SKM-1 treated with dmso at 0.1 percent for 144 hours (cell line): ENCODE measurements around the gene DSCAM.
A peak's percentile ranks its signal among the peaks of the same experiment; 100 is the strongest.

Experiments used
- DNase-seq: peaks from one replicate; lab custom pipeline; 2025; ENCODE audit not compliant: unreplicated experiment; lab: John Stamatoyannopoulos, UW

DSCAM gene

GRCh38 chr21:40840401-40841125, 6.4 kb downstream of the DSCAM start:
- DNase-seq = no peak

GRCh38 chr21:40839521-40839920, 7.4 kb downstream of the DSCAM start:
- no peak for DNase-seq

GRCh38 chr21:40837456-40837855, 9.5 kb downstream of the DSCAM start:
- no peak for DNase-seq

- peak; percentile 48 for DNase-seq
Measured at GRCh38 chr21:40835184-40835694, 11.7 kb downstream of the DSCAM start.

- no peak for DNase-seq
Measured at GRCh38 chr21:40833184-40833583, 13.8 kb downstream of the DSCAM start.

GRCh38 chr21:40832316-40832715, 14.6 kb downstream of the DSCAM start:
- no peak for DNase-seq

- DNase-seq = no peak
Measured at GRCh38 chr21:40830836-40831235, 16.1 kb downstream of the DSCAM start.

GRCh38 chr21:40829791-40830190, 17.2 kb downstream of the DSCAM start:
- DNase-seq = no peak

- DNase-seq = no peak
Measured at GRCh38 chr21:40829308-40829707, 17.6 kb downstream of the DSCAM start.

GRCh38 chr21:40827509-40827908, 19.4 kb downstream of the DSCAM start:
- no peak for DNase-seq

GRCh38 chr21:40819071-40819900, 27.7 kb downstream of the DSCAM start:
- no peak for DNase-seq

GRCh38 chr21:40813918-40814317, 33.0 kb downstream of the DSCAM start:
- DNase-seq = no peak

- DNase-seq = no peak
Measured at GRCh38 chr21:40809673-40810197, 37.2 kb downstream of the DSCAM start.

- DNase-seq = no peak
Measured at GRCh38 chr21:40803101-40803500, 43.9 kb downstream of the DSCAM start.

- no peak for DNase-seq
Measured at GRCh38 chr21:40800126-40800525, 46.8 kb downstream of the DSCAM start.

- no peak for DNase-seq
Measured at GRCh38 chr21:40797891-40798290, 49.1 kb downstream of the DSCAM start.

GRCh38 chr21:40797410-40797809, 49.5 kb downstream of the DSCAM start:
- no peak for DNase-seq

- no peak for DNase-seq
Measured at GRCh38 chr21:40796464-40796863, 50.5 kb downstream of the DSCAM start.

- no peak for DNase-seq
Measured at GRCh38 chr21:40795313-40795712, 51.6 kb downstream of the DSCAM start.

GRCh38 chr21:40792691-40793456, 54.1 kb downstream of the DSCAM start:
- no peak for DNase-seq

- DNase-seq = no peak
Measured at GRCh38 chr21:40788635-40789034, 58.3 kb downstream of the DSCAM start.
